Smooth muscle cell (in vitro differentiated cells): ENCODE measurements around the gene FYCO1. TPM values are rescaled to one million over a fixed set of nuclear protein-coding genes. Genes with fewer than 3 reads are reported as not detected.
A peak's percentile ranks its signal among the peaks of the same experiment; 100 is the strongest.

Experiments
- DNase-seq: peaks from one replicate; lab custom pipeline; 2025; ENCODE audit not compliant: unreplicated experiment; lab: John Stamatoyannopoulos, UW
- H2AFZ ChIP-seq: fragments of 200-600 bp; sonication (generic); 2 replicates; pipeline ENCODE4 v1.6.0; 2016; ENCODE audit warnings: antibody characterized with exemption, low read depth, mild to moderate bottlenecking
- H3F3A ChIP-seq: fragments of 200-600 bp; sonication (generic); 2 replicates; pipeline ENCODE4 v1.6.0; 2017; ENCODE audit warnings: antibody characterized with exemption, low read depth
- H3K27ac ChIP-seq: fragments of 200-600 bp; sonication (generic); 2 replicates; pipeline ENCODE4 v1.5.1; 2016; ENCODE audit warnings: low read depth, mild to moderate bottlenecking
- H3K27me3 ChIP-seq: fragments of 200-600 bp; sonication (generic); 2 replicates; pipeline ENCODE4 v1.6.1; 2016; ENCODE audit warnings: low read depth, mild to moderate bottlenecking
- H3K36me3 ChIP-seq: fragments of 200-600 bp; sonication (generic); 2 replicates; pipeline ENCODE4 v1.5.1; 2016; ENCODE audit warnings: low read depth
- H3K4me1 ChIP-seq: fragments of 200-600 bp; sonication (generic); 2 replicates; pipeline ENCODE4 v1.5.1; 2016; ENCODE audit warnings: low read depth
- H3K4me2 ChIP-seq: fragments of 200-600 bp; sonication (generic); 2 replicates; pipeline ENCODE4 v1.6.0; 2016; ENCODE audit warnings: mild to moderate bottlenecking
- H3K4me3 ChIP-seq: fragments of 200-600 bp; sonication (generic); 2 replicates; pipeline ENCODE4 v1.5.1; 2016; ENCODE audit warnings: mild to moderate bottlenecking
- H3K79me2 ChIP-seq: fragments of 200-600 bp; sonication (generic); 2 replicates; pipeline ENCODE4 v1.6.0; 2016; ENCODE audit warnings: low read depth, mild to moderate bottlenecking
- H3K9ac ChIP-seq: fragments of 200-600 bp; sonication (generic); 2 replicates; pipeline ENCODE4 v1.6.0; 2016; ENCODE audit warnings: low read depth
- H3K9me3 ChIP-seq: fragments of 200-600 bp; sonication (generic); replicated peaks from 2 replicates; pipeline ENCODE4 v1.5.1; 2016; ENCODE audit warnings: low read depth
- H4K20me1 ChIP-seq: fragments of 200-600 bp; sonication (generic); 2 replicates; pipeline ENCODE4 v1.6.0; 2016; ENCODE audit warnings: low read depth
- WGBS: methylation state at CpG from one replicate; pipeline ENCODE4 v1.1.7; 2016; ENCODE audit warnings: low lambda C conversion rate; 5-methylcytosine and 5-hydroxymethylcytosine counted together
- polyA plus RNA-seq: library from polyadenylated mRNA; unstranded; fragments of >200 nt; fragmentation: Nextera tagmentation; extraction: Ambion mirVana; gene quantifications from 2 replicates; pipeline ENCODE4 v1.2.1, GENCODE V29; 2016
- total RNA-seq: library from RNA; depleted of rRNA; stranded (reverse); fragments of >200 nt; gene quantifications from 2 replicates; pipeline ENCODE4 v1.2.3, GENCODE V29; 2014
- TF ChIP-seq, protein P1 (sequence below): fragments of 200-600 bp; sonication (generic); IDR thresholded peaks from 2 replicates; pipeline ENCODE4 v1.5.1; 2017; ENCODE audit warnings: borderline replicate concordance, mild to moderate bottlenecking, antibody characterized with exemption; ENCODE audit not compliant: insufficient read depth, poor library complexity, severe bottlenecking

Gene FYCO1
- total and polyA plus RNA-seq, 2 experiments from 2014 or later: 7.4 to 20.9 TPM

DNA sequence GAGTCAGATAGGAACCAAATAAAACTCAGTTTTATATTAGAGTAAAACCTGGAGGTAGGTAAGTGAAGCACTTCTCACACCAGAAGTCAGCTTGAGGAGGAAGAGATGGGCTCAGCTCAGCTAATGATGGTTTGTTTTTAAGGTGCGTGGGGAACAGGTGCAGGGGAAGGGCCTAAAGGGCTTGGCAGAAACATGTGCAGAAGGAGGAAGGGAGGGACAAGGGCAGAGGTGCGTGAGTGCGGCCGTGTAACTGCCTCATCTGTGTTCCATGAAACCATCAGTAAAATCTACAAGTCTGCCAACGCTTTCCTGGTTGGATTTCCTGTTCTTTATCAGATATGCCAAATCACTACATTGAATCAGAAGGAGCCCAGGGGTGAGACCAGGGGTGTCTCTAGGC is 19.9 kb downstream of the FYCO1 start:
- H3K9ac ChIP-seq: no peak overlapping the region
- H3K79me2 ChIP-seq: no peaks in the 10 kb centered on the region
- no peak overlapping the region for H2AFZ ChIP-seq
- no peaks in the 10 kb centered on the region for H3K27me3 ChIP-seq
- no peak overlapping the region for H3K4me2 ChIP-seq
- WGBS: 92% methylated on average over 5 of the region's 5 CpGs
- H3K36me3 ChIP-seq: no peaks in the 10 kb centered on the region
- no peak for DNase-seq
- no peaks in the 10 kb centered on the region for H4K20me1 ChIP-seq
- peaks cover 5% of the 10 kb centered on the region for H3K4me1 ChIP-seq
- no peak overlapping the region for H3K4me3 ChIP-seq
- no peaks in the 10 kb centered on the region for H3F3A ChIP-seq
- no peak overlapping the region for H3K27ac ChIP-seq
- no peaks in the 10 kb centered on the region for H3K9me3 ChIP-seq
- TF ChIP-seq, protein P1, sequence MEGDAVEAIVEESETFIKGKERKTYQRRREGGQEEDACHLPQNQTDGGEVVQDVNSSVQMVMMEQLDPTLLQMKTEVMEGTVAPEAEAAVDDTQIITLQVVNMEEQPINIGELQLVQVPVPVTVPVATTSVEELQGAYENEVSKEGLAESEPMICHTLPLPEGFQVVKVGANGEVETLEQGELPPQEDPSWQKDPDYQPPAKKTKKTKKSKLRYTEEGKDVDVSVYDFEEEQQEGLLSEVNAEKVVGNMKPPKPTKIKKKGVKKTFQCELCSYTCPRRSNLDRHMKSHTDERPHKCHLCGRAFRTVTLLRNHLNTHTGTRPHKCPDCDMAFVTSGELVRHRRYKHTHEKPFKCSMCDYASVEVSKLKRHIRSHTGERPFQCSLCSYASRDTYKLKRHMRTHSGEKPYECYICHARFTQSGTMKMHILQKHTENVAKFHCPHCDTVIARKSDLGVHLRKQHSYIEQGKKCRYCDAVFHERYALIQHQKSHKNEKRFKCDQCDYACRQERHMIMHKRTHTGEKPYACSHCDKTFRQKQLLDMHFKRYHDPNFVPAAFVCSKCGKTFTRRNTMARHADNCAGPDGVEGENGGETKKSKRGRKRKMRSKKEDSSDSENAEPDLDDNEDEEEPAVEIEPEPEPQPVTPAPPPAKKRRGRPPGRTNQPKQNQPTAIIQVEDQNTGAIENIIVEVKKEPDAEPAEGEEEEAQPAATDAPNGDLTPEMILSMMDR: no peak

DNA sequence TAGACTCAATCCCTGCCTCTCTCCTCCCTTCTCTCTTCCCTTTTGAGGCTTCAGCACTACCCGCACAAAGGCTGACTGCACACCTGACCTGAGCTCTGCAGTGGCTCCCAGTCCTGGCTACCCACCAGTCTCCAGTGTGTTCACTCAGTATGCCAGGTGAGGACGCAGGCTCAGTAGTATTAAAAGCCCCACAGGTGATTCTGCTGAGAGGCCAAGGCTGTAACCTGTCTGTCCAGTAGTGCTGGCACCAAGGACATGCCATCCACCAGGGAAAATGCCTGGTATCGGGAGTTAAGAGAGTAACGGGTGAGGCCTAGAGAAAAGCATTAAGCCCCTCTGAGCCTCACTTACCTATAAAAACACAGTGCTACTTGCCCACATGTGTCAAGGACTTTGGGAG is 20.9 kb downstream of the FYCO1 start:
- Histone ChIP-seq H3K4me3 (no peak overlapping the region), H3K4me1 (peaks cover 5% of the 10 kb centered on the region), H2AFZ (no peak overlapping the region), H3K9ac (no peak overlapping the region), H3K9me3 (no peaks in the 10 kb centered on the region), H3K36me3 (no peaks in the 10 kb centered on the region), H3K79me2 (no peaks in the 10 kb centered on the region), H3K27ac (no peak overlapping the region), H3F3A (no peaks in the 10 kb centered on the region), H4K20me1 (no peaks in the 10 kb centered on the region), H3K4me2 (no peak overlapping the region), H3K27me3 (no peaks in the 10 kb centered on the region)
- no peak for DNase-seq
- 85% methylated on average over 4 of the region's 4 CpGs for WGBS
- TF ChIP-seq, protein P1: no peak

DNA sequence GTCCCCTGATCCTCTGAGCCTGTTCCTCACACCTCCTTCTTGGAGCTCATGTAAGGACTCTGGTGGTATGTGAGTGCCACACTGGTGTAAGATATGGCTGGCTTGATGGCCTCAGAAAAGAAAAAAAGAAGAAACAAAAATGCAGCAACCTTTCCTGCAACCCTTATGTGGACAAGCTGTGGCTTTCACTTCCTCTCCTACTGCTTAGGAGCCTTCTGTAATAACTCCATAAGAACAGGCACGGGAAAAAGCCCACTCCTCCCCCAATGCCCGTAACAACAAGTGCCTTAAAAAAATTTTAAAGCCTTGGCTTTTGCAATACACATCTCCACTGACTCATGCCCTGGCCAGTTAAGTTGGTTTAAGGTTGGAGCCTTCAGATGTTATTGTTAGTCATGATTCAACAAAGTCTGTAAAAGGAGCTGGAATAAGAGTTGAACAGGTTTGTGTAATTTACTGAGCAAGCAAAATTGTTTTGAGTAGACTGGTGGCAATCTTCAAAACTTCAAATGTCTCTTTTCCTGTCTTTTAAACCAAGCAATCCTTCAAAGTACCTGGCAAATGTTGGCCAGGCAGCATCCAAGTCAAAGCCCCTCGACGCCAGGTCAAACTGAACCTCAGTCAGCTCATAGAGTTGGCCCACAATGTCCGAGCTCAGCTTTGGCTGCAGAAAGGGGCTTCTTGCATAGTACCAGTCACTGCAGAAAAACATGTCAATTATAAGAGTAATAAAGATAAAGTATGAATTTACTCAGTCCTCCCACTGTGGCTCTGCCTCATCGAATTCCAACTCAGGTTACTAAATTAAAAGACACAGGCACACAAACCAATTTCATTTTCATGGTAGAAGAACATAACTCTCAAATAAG is 22.9 kb downstream of the FYCO1 start:
- Histone ChIP-seq H3F3A (no peaks in the 10 kb centered on the region), H3K4me3 (no peak overlapping the region), H3K4me1 (peaks cover 5% of the 10 kb centered on the region), H3K27ac (peak overlapping the region; percentile 73), H3K9me3 (no peaks in the 10 kb centered on the region), H2AFZ (no peak overlapping the region), H3K79me2 (no peaks in the 10 kb centered on the region), H3K36me3 (no peaks in the 10 kb centered on the region), H3K4me2 (peak overlapping the region; percentile 23), H3K9ac (no peak overlapping the region), H4K20me1 (no peaks in the 10 kb centered on the region), H3K27me3 (no peaks in the 10 kb centered on the region)
- 57% methylated on average over 6 of the region's 6 CpGs for WGBS
- no peak for DNase-seq
- TF ChIP-seq, protein P1: no peak

DNA sequence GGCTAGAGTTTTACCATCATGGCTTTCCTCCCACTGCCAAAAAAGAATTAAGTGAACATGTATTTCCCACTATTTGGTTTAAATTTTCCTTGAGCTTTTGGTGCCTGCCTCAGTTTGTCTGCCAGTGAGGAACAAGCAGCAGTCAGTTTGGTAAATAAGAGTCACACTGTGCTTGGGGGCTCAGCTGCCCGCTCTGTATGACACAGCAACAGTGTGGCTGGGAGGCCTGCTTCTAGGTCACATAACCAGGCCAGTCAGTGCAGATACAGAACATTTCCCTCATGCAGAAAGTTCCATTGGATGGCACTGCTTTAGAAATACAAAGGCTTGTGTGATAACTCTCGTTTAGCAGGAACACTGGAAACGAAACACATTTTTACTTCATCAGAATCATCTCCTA is 25.7 kb downstream of the FYCO1 start:
- Histone ChIP-seq H3K27ac (no peak overlapping the region), H3K27me3 (no peaks in the 10 kb centered on the region), H3K9ac (no peak overlapping the region), H3K4me3 (no peak overlapping the region), H3K4me1 (peaks cover 5% of the 10 kb centered on the region), H3K4me2 (no peak overlapping the region), H3K36me3 (no peaks in the 10 kb centered on the region), H3F3A (no peaks in the 10 kb centered on the region), H3K79me2 (no peaks in the 10 kb centered on the region), H2AFZ (no peak overlapping the region), H4K20me1 (no peaks in the 10 kb centered on the region), H3K9me3 (no peaks in the 10 kb centered on the region)
- 90% methylated on average over 3 of the region's 3 CpGs for WGBS
- TF ChIP-seq, protein P1: no peak
- DNase-seq: no peak
